ENCODE measurements around the gene PNPLA7. TPM values are rescaled to one million over a fixed set of nuclear protein-coding genes. Genes with fewer than 3 reads are reported as not detected.

PNPLA7 gene
- total and polyA plus RNA-seq, 7 donors: 1.2 to 22.3 (median 7.7) TPM

DNA sequence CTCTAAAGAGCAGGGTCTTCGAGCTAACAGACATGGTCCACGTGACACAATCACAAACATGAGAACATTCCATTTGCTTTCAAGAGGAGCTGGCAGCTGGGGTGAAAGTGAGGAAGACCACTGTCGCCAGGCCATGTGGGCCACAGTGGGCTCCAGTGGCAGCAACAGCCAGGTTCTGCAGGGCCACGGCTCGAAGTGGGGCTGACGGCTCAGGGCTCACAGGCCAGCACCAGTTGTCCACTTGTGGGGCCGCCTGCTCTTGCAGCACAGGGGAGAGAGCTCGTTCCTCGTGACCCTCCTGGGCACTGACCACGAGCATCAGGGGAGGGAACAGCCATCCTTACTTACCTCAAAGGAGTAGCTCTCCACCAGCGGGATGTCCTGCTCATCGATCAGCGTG is 38.1 kb upstream of the PNPLA7 start:
- Histone ChIP-seq H3K4me1 (peaks cover 9% of the 10 kb centered on the region), H3K4me3 (no peak overlapping the region), H3K27me3 (ENCODE audit: insufficient read depth in 3 of 3, low read length in 2 of 3) (no peaks in the 10 kb centered on the region), H3K36me3 (ENCODE audit: insufficient read depth in 1 of 2, low read depth in 1 of 2) (peaks cover 0 to 52% of the 10 kb centered on the region in 2 donors), H3K27ac (no peak overlapping the region), H3K9me3 (no peaks in the 10 kb centered on the region)
- no peak for DNase-seq
- 86 to 94% (median 89%) methylated on average over 13 of the region's 13 CpGs for WGBS, 3 donors
- intact Hi-C loops (cut with DNase I): no loop called here
- TF ChIP-seq, protein P1, sequence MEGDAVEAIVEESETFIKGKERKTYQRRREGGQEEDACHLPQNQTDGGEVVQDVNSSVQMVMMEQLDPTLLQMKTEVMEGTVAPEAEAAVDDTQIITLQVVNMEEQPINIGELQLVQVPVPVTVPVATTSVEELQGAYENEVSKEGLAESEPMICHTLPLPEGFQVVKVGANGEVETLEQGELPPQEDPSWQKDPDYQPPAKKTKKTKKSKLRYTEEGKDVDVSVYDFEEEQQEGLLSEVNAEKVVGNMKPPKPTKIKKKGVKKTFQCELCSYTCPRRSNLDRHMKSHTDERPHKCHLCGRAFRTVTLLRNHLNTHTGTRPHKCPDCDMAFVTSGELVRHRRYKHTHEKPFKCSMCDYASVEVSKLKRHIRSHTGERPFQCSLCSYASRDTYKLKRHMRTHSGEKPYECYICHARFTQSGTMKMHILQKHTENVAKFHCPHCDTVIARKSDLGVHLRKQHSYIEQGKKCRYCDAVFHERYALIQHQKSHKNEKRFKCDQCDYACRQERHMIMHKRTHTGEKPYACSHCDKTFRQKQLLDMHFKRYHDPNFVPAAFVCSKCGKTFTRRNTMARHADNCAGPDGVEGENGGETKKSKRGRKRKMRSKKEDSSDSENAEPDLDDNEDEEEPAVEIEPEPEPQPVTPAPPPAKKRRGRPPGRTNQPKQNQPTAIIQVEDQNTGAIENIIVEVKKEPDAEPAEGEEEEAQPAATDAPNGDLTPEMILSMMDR (IDR thresholded peaks at IDR 0.05): no peak
- ATAC-seq: no peak

DNA sequence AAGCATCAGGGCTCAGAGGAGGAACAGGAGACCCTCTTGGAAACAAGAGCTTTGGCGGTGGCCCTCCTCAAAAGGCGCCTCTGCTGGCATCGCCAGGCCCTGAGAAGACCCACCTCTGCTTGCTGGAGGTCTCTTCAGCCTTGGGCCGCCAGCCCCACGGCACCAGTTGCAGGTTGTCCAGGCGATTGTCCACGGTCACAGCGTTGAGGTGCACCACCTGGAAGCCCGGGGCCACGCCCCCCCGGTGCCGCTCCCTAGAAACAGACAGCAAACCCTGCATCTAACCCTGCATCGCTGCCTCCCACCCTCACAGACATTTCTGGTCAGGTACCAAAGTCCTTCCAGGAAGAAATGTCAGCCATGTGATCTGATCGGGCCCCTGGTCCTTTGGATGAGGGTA is 36.7 kb upstream of the PNPLA7 start:
- H3K4me1 ChIP-seq: peaks cover 9% of the 10 kb centered on the region
- peaks cover 0 to 67% of the 10 kb centered on the region in 2 donors for H3K36me3 ChIP-seq (ENCODE audit: insufficient read depth in 1 of 2, low read depth in 1 of 2)
- ATAC-seq: no peak
- DNase-seq: no peak
- WGBS, 3 donors: 91 to 97% (median 92%) methylated on average over 14 of the region's 14 CpGs
- H3K27ac ChIP-seq: no peak overlapping the region
- H3K27me3 ChIP-seq (ENCODE audit: insufficient read depth in 3 of 3, low read length in 2 of 3): no peaks in the 10 kb centered on the region
- intact Hi-C loops (cut with DNase I): no loop called here
- H3K4me3 ChIP-seq: no peak overlapping the region
- no peaks in the 10 kb centered on the region for H3K9me3 ChIP-seq
- TF ChIP-seq, protein P1 (IDR thresholded peaks at IDR 0.05): no peak

DNA sequence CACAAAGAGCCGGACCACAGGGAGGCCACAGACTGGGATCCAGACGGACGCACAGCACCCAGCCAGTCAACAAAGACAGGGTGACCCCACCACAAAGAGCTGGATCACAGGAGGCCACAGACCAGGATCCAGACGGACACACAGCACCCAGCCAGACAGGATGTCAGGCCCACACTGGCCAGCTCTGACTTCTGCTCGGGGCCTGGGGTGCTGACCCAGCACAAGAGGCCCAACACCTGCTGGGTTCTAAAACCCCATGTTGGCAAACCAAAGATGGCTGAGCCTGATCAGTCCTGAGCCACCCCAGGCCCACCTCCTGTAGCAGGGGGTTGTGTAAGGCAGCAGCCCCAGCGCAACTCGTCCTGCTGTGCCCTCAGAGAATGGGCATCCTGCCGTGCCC is 33.8 kb upstream of the PNPLA7 start:
- 77 to 85% (median 83%) methylated on average over 8 of the region's 8 CpGs for WGBS, 3 donors
- no peak overlapping the region for H3K4me3 ChIP-seq
- no peak overlapping the region for H3K27ac ChIP-seq
- intact Hi-C loops (cut with DNase I): no loop called here
- peaks cover 9% of the 10 kb centered on the region for H3K4me1 ChIP-seq
- DNase-seq (no peak), ATAC-seq (no peak)
- peaks cover 3 to 75% of the 10 kb centered on the region in 2 donors for H3K36me3 ChIP-seq (ENCODE audit: insufficient read depth in 1 of 2, low read depth in 1 of 2)
- TF ChIP-seq, protein P1 (IDR thresholded peaks at IDR 0.05): no peak
- H3K27me3 ChIP-seq (ENCODE audit: insufficient read depth in 3 of 3, low read length in 2 of 3): no peaks in the 10 kb centered on the region
- no peaks in the 10 kb centered on the region for H3K9me3 ChIP-seq

DNA sequence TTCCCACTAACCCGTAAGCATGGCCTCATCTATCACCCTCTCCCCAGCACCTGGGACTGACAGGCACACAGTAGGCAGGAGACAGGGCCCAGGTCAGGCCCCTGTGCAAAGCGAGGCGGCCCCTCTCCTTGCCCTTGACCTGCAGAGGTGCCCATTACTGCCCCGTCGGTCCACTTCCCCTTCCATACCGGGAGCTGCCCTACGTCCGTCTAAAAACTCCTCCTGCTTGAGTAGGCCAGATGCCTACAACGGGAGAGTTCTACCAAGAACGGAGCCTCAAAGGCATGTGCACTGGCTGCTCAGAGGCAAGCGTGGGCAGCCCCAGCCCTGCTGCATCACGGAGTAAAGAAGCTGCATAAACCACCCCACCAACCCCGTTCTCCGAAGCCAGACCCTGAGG is 33.1 kb upstream of the PNPLA7 start:
- ATAC-seq: no peak
- H3K4me1 ChIP-seq: peaks cover 7% of the 10 kb centered on the region
- no peaks in the 10 kb centered on the region for H3K9me3 ChIP-seq
- 84 to 86% (median 85%) methylated on average over 14 of the region's 14 CpGs for WGBS, 3 donors
- H3K27me3 ChIP-seq (ENCODE audit: insufficient read depth in 3 of 3, low read length in 2 of 3): no peaks in the 10 kb centered on the region
- no peak overlapping the region for H3K4me3 ChIP-seq
- no peak for DNase-seq
- no peak overlapping the region for H3K27ac ChIP-seq
- intact Hi-C loops (cut with DNase I): no loop called here
- H3K36me3 ChIP-seq (ENCODE audit: insufficient read depth in 1 of 2, low read depth in 1 of 2): peaks cover 3 to 71% of the 10 kb centered on the region in 2 donors
- TF ChIP-seq, protein P1 (IDR thresholded peaks at IDR 0.05): no peak

DNA sequence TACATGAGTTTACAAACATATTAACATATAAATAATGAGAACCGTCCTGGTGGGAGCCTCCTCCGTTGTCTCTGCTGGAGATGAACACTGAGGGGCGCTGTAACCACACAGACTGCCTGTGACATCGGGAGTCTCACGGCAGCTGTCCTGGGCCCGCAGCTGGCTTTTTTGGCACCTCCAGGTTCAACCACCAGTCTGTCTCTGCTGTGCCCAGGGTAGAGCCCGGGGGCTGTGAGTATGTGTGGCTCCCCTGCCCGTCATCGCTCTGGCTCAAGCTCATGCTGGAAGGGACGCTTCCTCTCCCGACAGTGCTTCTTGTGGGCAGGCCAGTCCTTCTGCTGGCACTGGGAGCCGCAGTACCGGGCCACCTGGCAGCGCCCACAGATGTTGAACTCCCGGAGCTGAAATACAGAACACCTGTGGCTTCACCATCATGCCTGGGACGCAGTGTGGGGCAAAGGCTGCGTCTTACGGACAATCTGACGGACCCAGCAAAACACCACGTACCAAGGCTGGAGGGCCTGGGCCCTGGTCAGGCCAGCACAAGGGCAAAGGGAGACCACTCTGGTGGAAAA is 32.2 kb upstream of the PNPLA7 start:
- H3K27me3 ChIP-seq (ENCODE audit: insufficient read depth in 3 of 3, low read length in 2 of 3): no peaks in the 10 kb centered on the region
- peaks cover 3 to 61% of the 10 kb centered on the region in 2 donors for H3K36me3 ChIP-seq (ENCODE audit: insufficient read depth in 1 of 2, low read depth in 1 of 2)
- WGBS, 3 donors: 54 to 62% (median 57%) methylated on average over 20 of the region's 20 CpGs
- H3K27ac ChIP-seq: peak overlapping the region; percentile 41
- DNase-seq: peak; percentile 46 to 71
- peaks cover 14% of the 10 kb centered on the region for H3K4me1 ChIP-seq
- H3K9me3 ChIP-seq: no peaks in the 10 kb centered on the region
- TF ChIP-seq, protein P1 (IDR thresholded peaks at IDR 0.05): peak; percentile 49
- ATAC-seq: peak; percentile 17 to 36 (median 32)
- intact Hi-C loops (cut with DNase I): no loop called here
- no peak overlapping the region for H3K4me3 ChIP-seq

Data from psoas muscle (tissue), 8 donors.